HEK293 (cell line): ENCODE measurements around the gene ABL2.

Experiments
- CTCF ChIA-PET: fragments of 350-600 bp; formaldehyde crosslinking; extraction: SDS; loops from one replicate; lab custom pipeline; 2021; ENCODE audit warnings: antibody characterized with exemption; lab: Yijun Ruan, JAX
- POLR2A ChIA-PET: fragments of 300-600 bp; formaldehyde crosslinking; extraction: SDS; loops from one replicate; lab custom pipeline; 2020; ENCODE audit warnings: antibody characterized with exemption, inconsistent platforms; lab: Yijun Ruan, JAX
- H3K27ac ChIP-seq: fragments of 200-500 bp; sonication (Bioruptor generic); 2 replicates; pipeline ENCODE4 v1.5.1; 2014; ENCODE audit warnings: low read depth, low read length, control low read depth, inconsistent platforms; ENCODE audit errors: extremely low read depth
- H3K36me3 ChIP-seq, 2 experiments: fragments of 200-500 bp in 1 of 2; sonication (Bioruptor generic) in 1 of 2; 1 replicate in 1 of 2; 2 replicates in 1 of 2; pipeline ENCODE4 v1.5.1; 2014 to 2017; ENCODE audit warnings: inconsistent platforms in 2 of 2, low read length in 2 of 2; ENCODE audit not compliant: control insufficient read depth in 2 of 2, insufficient read depth in 1 of 2
- H3K4me1 ChIP-seq: fragments of 200-500 bp; sonication (Bioruptor generic); 2 replicates; pipeline ENCODE4 v1.5.1; 2014; ENCODE audit warnings: mild to moderate bottlenecking, low read length, inconsistent platforms; ENCODE audit not compliant: control insufficient read depth, insufficient read depth
- H3K4me3 ChIP-seq: 2 replicates; pipeline ENCODE4 v1.5.1; 2011; ENCODE audit warnings: low read depth, mild to moderate bottlenecking, control low read depth, low read length, moderate library complexity
- H3K9me3 ChIP-seq: fragments of 200-500 bp; sonication (Bioruptor generic); 2 replicates; pipeline ENCODE4 v1.5.1; 2014; ENCODE audit warnings: low read depth, low read length, inconsistent platforms; ENCODE audit not compliant: control insufficient read depth, insufficient read depth
- GFI1B ChIP-seq: fragments of 450-650 bp; formaldehyde crosslinking; IDR thresholded peaks from 2 replicates; pipeline ENCODE4 v1.5.1; 2016; ENCODE audit warnings: missing biosample characterization, missing genetic modification characterization
- GLI4 ChIP-seq: fragments of 450-650 bp; formaldehyde crosslinking; IDR thresholded peaks from 2 replicates; pipeline ENCODE4 v1.5.1; 2016; ENCODE audit warnings: missing biosample characterization, missing genetic modification characterization
- KLF16 ChIP-seq: fragments of 450-650 bp; formaldehyde crosslinking; IDR thresholded peaks from 2 replicates; pipeline ENCODE4 v1.5.1; 2017; ENCODE audit warnings: missing biosample characterization, missing genetic modification characterization
- MYNN ChIP-seq: fragments of 450-650 bp; formaldehyde crosslinking; IDR thresholded peaks from 2 replicates; pipeline ENCODE4 v1.5.1; 2016; ENCODE audit warnings: missing biosample characterization, missing genetic modification characterization, borderline replicate concordance
- MZF1 ChIP-seq: fragments of 450-650 bp; formaldehyde crosslinking; IDR thresholded peaks from 2 replicates; pipeline ENCODE4 v1.5.1; 2017; ENCODE audit warnings: missing biosample characterization, missing genetic modification characterization, borderline replicate concordance
- OVOL3 ChIP-seq: fragments of 450-650 bp; formaldehyde crosslinking; IDR thresholded peaks from 2 replicates; pipeline ENCODE4 v1.5.1; 2016; ENCODE audit warnings: missing biosample characterization, missing genetic modification characterization
- PBX3 ChIP-seq: sonication (generic); formaldehyde crosslinking; IDR thresholded peaks from 2 replicates; pipeline ENCODE4 v1.8.1; 2022; ENCODE audit warnings: mild to moderate bottlenecking, moderate library complexity, missing genetic modification reagents
- TRIM28 ChIP-seq: IDR thresholded peaks from 2 replicates; pipeline ENCODE4 v1.6.1; 2011; ENCODE audit warnings: low read length, control low read depth, borderline replicate concordance
- ZBTB49 ChIP-seq: fragments of 450-650 bp; formaldehyde crosslinking; IDR thresholded peaks from 2 replicates; pipeline ENCODE4 v1.5.1; 2016; ENCODE audit warnings: missing biosample characterization, missing genetic modification characterization, low read depth
- ZFP37 ChIP-seq: fragments of 450-650 bp; formaldehyde crosslinking; IDR thresholded peaks from 2 replicates; pipeline ENCODE4 v1.5.1; 2016; ENCODE audit warnings: missing biosample characterization, missing genetic modification characterization
- ZNF121 ChIP-seq: fragments of 450-650 bp; formaldehyde crosslinking; IDR thresholded peaks from 2 replicates; pipeline ENCODE4 v1.5.1; 2016; ENCODE audit warnings: missing biosample characterization, missing genetic modification characterization
- ZNF146 ChIP-seq: fragments of 450-650 bp; formaldehyde crosslinking; IDR thresholded peaks from 2 replicates; pipeline ENCODE4 v1.5.1; 2016; ENCODE audit warnings: missing biosample characterization, missing genetic modification characterization
- ZNF354C ChIP-seq: fragments of 450-650 bp; formaldehyde crosslinking; IDR thresholded peaks from 2 replicates; pipeline ENCODE4 v1.5.1; 2016; ENCODE audit warnings: missing biosample characterization, missing genetic modification characterization, low read depth, borderline replicate concordance
- ZNF555 ChIP-seq: fragments of 450-650 bp; formaldehyde crosslinking; conservative IDR thresholded peaks from 2 replicates; pipeline ENCODE4 v1.5.1; 2017; ENCODE audit warnings: missing biosample characterization, mild to moderate bottlenecking, missing genetic modification characterization, inconsistent platforms
- ZNF558 ChIP-seq: fragments of 450-650 bp; formaldehyde crosslinking; IDR thresholded peaks from 2 replicates; pipeline ENCODE4 v1.5.1; 2016; ENCODE audit warnings: missing biosample characterization, missing genetic modification characterization
- ZNF600 ChIP-seq: fragments of 450-650 bp; formaldehyde crosslinking; IDR thresholded peaks from 2 replicates; pipeline ENCODE4 v1.5.1; 2016; ENCODE audit warnings: missing biosample characterization, missing genetic modification characterization
- TF ChIP-seq, protein P1 (sequence below): fragments of 450-650 bp; formaldehyde crosslinking; IDR thresholded peaks from 2 replicates; pipeline ENCODE4 v1.5.1; 2016; ENCODE audit warnings: missing biosample characterization, missing genetic modification characterization
- TF ChIP-seq, protein P2 (sequence below): fragments of 450-650 bp; formaldehyde crosslinking; IDR thresholded peaks from 2 replicates; pipeline ENCODE4 v1.5.1; 2016; ENCODE audit warnings: missing biosample characterization, missing genetic modification characterization

Gene ABL2

GRCh38 chr1:179241530-179242097 lies 12.1 kb upstream of the ABL2 start:
- CTCF ChIA-PET = interaction anchor here (0.6 kb wide), 1 partner anchor 1154 kb away, joined by 3 read pairs; no protein-coding TSS in a partner anchor
- TF ChIP-seq GLI4 (no peak), OVOL3 (no peak), TRIM28 (no peak), ZNF121 (no peak), KLF16 (tag by site-specific recombination) (no peak), ZNF354C (tag by site-specific recombination) (no peak), ZBTB49 (tag by site-specific recombination) (no peak), PBX3 (no peak), MYNN (tag by site-specific recombination) (no peak), ZNF146 (no peak), ZFP37 (tag by site-specific recombination) (no peak), GFI1B (tag by site-specific recombination) (no peak)
- TF ChIP-seq, protein P1, sequence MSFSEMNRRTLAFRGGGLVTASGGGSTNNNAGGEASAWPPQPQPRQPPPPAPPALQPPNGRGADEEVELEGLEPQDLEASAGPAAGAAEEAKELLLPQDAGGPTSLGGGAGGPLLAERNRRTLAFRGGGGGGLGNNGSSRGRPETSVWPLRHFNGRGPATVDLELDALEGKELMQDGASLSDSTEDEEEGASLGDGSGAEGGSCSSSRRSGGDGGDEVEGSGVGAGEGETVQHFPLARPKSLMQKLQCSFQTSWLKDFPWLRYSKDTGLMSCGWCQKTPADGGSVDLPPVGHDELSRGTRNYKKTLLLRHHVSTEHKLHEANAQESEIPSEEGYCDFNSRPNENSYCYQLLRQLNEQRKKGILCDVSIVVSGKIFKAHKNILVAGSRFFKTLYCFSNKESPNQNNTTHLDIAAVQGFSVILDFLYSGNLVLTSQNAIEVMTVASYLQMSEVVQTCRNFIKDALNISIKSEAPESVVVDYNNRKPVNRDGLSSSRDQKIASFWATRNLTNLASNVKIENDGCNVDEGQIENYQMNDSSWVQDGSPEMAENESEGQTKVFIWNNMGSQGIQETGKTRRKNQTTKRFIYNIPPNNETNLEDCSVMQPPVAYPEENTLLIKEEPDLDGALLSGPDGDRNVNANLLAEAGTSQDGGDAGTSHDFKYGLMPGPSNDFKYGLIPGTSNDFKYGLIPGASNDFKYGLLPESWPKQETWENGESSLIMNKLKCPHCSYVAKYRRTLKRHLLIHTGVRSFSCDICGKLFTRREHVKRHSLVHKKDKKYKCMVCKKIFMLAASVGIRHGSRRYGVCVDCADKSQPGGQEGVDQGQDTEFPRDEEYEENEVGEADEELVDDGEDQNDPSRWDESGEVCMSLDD (tag by site-specific recombination) = no peak
- TF ChIP-seq, protein P2, sequence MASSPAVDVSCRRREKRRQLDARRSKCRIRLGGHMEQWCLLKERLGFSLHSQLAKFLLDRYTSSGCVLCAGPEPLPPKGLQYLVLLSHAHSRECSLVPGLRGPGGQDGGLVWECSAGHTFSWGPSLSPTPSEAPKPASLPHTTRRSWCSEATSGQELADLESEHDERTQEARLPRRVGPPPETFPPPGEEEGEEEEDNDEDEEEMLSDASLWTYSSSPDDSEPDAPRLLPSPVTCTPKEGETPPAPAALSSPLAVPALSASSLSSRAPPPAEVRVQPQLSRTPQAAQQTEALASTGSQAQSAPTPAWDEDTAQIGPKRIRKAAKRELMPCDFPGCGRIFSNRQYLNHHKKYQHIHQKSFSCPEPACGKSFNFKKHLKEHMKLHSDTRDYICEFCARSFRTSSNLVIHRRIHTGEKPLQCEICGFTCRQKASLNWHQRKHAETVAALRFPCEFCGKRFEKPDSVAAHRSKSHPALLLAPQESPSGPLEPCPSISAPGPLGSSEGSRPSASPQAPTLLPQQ (tag by site-specific recombination) = no peak
- Histone ChIP-seq H3K4me1 (no peaks in the 10 kb centered on the region), H3K4me3 (no peak overlapping the region), H3K9me3 (no peaks in the 10 kb centered on the region), H3K27ac (no peak overlapping the region), H3K36me3 (no peaks in the 10 kb centered on the region)
- POLR2A ChIA-PET = no interaction called here

DNA sequence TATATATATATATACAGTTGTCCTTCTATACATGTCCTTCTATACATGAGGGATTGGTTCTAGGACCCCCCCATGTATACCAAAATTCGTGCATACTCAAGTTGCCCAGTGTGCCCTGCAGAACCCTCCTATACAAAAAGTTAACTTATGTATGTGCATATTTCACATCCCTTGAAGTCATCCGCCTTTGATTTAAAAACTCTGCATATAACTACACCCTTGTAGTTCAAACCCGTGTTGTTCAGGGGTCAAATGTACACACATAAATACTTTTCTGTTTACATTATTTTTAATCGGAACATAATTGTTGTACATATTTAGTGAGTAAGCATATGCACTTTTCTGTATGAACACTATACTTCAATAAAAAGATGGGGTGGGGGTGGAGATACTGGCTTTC lies 7.7 kb upstream of the ABL2 start:
- Histone ChIP-seq H3K4me3 (no peak overlapping the region), H3K9me3 (no peaks in the 10 kb centered on the region), H3K36me3 (no peaks in the 10 kb centered on the region), H3K27ac (no peak overlapping the region), H3K4me1 (no peaks in the 10 kb centered on the region)
- TF ChIP-seq MZF1 (tag by site-specific recombination) = no peak
- TF ChIP-seq ZNF555 (tag by site-specific recombination) = no peak
- no peak for TF ChIP-seq ZNF558 (tag by site-specific recombination)
- TF ChIP-seq ZNF600 (tag by site-specific recombination) = no peak
- CTCF ChIA-PET = interaction anchor here (0.6 to 1.0 kb wide), 3 partner anchors 14 to 1827 kb away, joined by 3 read pairs; no protein-coding TSS in a partner anchor
- POLR2A ChIA-PET = no interaction called here
